GM23248 (cell line): ENCODE measurements around the gene CDK15. TPM values are rescaled to one million over a fixed set of nuclear protein-coding genes. Genes with fewer than 3 reads are reported as not detected.
A peak's percentile ranks its signal among the peaks of the same experiment; 100 is the strongest.

Experiments
- DNase-seq: peaks from one replicate; pipeline ENCODE4 v3.0.0-alpha.2; 2015
- H2AFZ ChIP-seq: fragments of 200-600 bp; sonication (generic); 2 replicates; pipeline ENCODE4 v1.6.1; 2016; ENCODE audit warnings: antibody characterized with exemption
- H3F3A ChIP-seq: fragments of 200-600 bp; sonication (generic); 2 replicates; pipeline ENCODE4 v1.6.1; 2016; ENCODE audit warnings: mild to moderate bottlenecking, antibody characterized with exemption, mixed run types; ENCODE audit not compliant: insufficient read depth
- H3K27ac ChIP-seq: fragments of 200-600 bp; sonication (generic); 2 replicates; pipeline ENCODE4 v1.5.1; 2016; ENCODE audit warnings: mild to moderate bottlenecking
- H3K27me3 ChIP-seq: fragments of 200-600 bp; sonication (generic); replicated peaks from 2 replicates; pipeline ENCODE4 v1.6.1; 2016; ENCODE audit warnings: mild to moderate bottlenecking; ENCODE audit not compliant: insufficient read depth
- H3K36me3 ChIP-seq: fragments of 200-600 bp; sonication (generic); 2 replicates; pipeline ENCODE4 v1.6.1; 2016; ENCODE audit warnings: low read depth, mild to moderate bottlenecking
- H3K4me1 ChIP-seq: fragments of 200-600 bp; sonication (generic); 2 replicates; pipeline ENCODE4 v1.6.1; 2016; ENCODE audit warnings: mild to moderate bottlenecking; ENCODE audit not compliant: insufficient read depth
- H3K4me2 ChIP-seq: fragments of 200-600 bp; sonication (generic); one replicate; pipeline ENCODE4 v1.6.1; 2016; ENCODE audit warnings: mild to moderate bottlenecking; ENCODE audit not compliant: unreplicated experiment
- H3K4me3 ChIP-seq: fragments of 200-600 bp; sonication (generic); 2 replicates; pipeline ENCODE4 v1.5.1; 2016; ENCODE audit warnings: mild to moderate bottlenecking
- H3K79me2 ChIP-seq: fragments of 200-600 bp; sonication (generic); 2 replicates; pipeline ENCODE4 v1.6.1; 2016; ENCODE audit warnings: mild to moderate bottlenecking; ENCODE audit not compliant: insufficient read depth
- H3K9ac ChIP-seq: fragments of 200-600 bp; sonication (generic); 2 replicates; pipeline ENCODE4 v1.6.1; 2016; ENCODE audit warnings: mild to moderate bottlenecking
- H3K9me2 ChIP-seq: fragments of 200-600 bp; sonication (generic); 2 replicates; pipeline ENCODE4 v1.6.1; 2016; ENCODE audit warnings: mixed run types, mild to moderate bottlenecking, moderate library complexity; ENCODE audit not compliant: insufficient read depth
- H3K9me3 ChIP-seq: fragments of 200-600 bp; sonication (generic); one replicate; pipeline ENCODE4 v1.6.1; 2017; ENCODE audit warnings: low read depth
- H4K20me1 ChIP-seq: fragments of 200-600 bp; sonication (generic); 2 replicates; pipeline ENCODE4 v1.6.0; 2016; ENCODE audit not compliant: insufficient read depth
- EZH2 ChIP-seq: fragments of 200-600 bp; sonication (generic); IDR thresholded peaks from 2 replicates; pipeline ENCODE4 v1.6.1; 2018; ENCODE audit warnings: antibody characterized with exemption, mild to moderate bottlenecking; ENCODE audit not compliant: insufficient read depth, poor library complexity, severe bottlenecking
- EZH2phosphoT487 ChIP-seq: fragments of 200-600 bp; sonication (generic); IDR thresholded peaks from 2 replicates; pipeline ENCODE4 v1.6.1; 2018; ENCODE audit warnings: antibody characterized with exemption, moderate library complexity, mild to moderate bottlenecking, low read depth; ENCODE audit not compliant: insufficient read depth
- WGBS, 2 experiments: methylation state at CpG; one replicate each; pipeline ENCODE4 v1.1.6; 2015 to 2017; ENCODE audit warnings: low lambda C conversion rate in 2 of 2, low coverage in 1 of 2; ENCODE audit errors: missing lambda C conversion rate in 2 of 2; 5-methylcytosine and 5-hydroxymethylcytosine counted together
- in situ Hi-C: fragments of 300-500 bp; cut with MboI; formaldehyde crosslinking; loops from 2 replicates; pipeline ENCODE4 v1.15.0; 2020
- polyA plus RNA-seq: library from polyadenylated mRNA; unstranded; fragments of >200 nt; fragmentation: Nextera tagmentation; extraction: Ambion mirVana; gene quantifications from 2 replicates; pipeline ENCODE4 v1.2.1, GENCODE V29; 2016
- small RNA-seq: library from RNA; depleted of rRNA; stranded (forward); fragments of <200 nt; gene quantifications from one replicate; pipeline ENCODE3, GENCODE V24; 2014; ENCODE audit warnings: low read depth, low replicate concordance
- total RNA-seq: library from RNA; depleted of rRNA; stranded (reverse); fragments of >200 nt; shearing (Covaris generic); gene quantifications from 2 replicates; pipeline ENCODE4 v1.2.3, GENCODE V29; 2014; rRNA removed

CDK15 gene
- total and polyA plus RNA-seq, 2 experiments from 2014 or later = 0.88 to 1.3 TPM

DNA sequence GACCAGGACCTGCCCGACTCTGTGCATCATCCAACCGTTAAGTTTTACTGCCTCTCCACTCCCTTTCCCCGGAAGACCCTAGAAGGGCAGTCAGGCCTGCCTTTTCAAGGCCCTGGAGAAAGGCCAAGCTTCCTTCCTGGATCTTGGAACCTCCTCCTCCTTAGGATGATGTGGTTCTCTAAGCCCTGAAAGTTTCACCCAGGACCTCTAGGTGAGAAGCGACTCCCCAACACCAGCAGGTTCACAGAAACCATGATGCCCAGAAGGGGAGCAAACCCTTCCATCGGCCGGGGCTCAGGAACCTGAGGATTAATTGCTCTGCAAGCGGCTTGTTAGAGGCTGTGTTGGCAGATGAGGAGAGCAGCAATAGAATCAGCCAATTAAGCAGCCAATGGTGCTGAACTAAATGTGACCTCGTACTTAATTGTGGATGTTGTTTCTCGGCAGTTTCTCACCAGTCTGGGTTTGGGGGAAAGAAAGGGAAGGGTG is 133.2 kb downstream of the CDK15 start:
- no peak for DNase-seq
- in situ Hi-C loops = no loop called here
- Histone ChIP-seq H3K9me2 (no peaks in the 10 kb centered on the region), H3K4me2 (no peak overlapping the region), H3K4me1 (peaks cover 20% of the 10 kb centered on the region), H3F3A (peaks cover 12% of the 10 kb centered on the region; the same call in 1 of the 2 replicates), H3K9me3 (no peaks in the 10 kb centered on the region), H3K79me2 (no peaks in the 10 kb centered on the region), H3K36me3 (no peaks in the 10 kb centered on the region), H3K9ac (no peak overlapping the region), H3K27ac (no peak overlapping the region), H3K4me3 (no peak overlapping the region), H3K27me3 (no peaks in the 10 kb centered on the region), H4K20me1 (no peaks in the 10 kb centered on the region), H2AFZ (no peak overlapping the region)
- no peak for TF ChIP-seq EZH2phosphoT487
- no peak for TF ChIP-seq EZH2
- WGBS, 2 experiments = 70 to 73% methylated on average over 9 of the region's 9 CpGs

- 58 to 61% methylated on average over 5 of the region's 5 CpGs for WGBS, 2 experiments
These were observed 136.2 kb downstream of the CDK15 start for GRCh38 chr2:201942531-201942930.

More at GRCh38 chr2:201942531-201942930, 136.2 kb downstream of the CDK15 start:
- H3K9ac ChIP-seq = no peak overlapping the region
- H3K27ac ChIP-seq = no peak overlapping the region
- H3K4me2 ChIP-seq = no peak overlapping the region
- no peaks in the 10 kb centered on the region; the same call in 1 of the 2 replicates for H3K27me3 ChIP-seq
- no peaks in the 10 kb centered on the region for H3K9me3 ChIP-seq
- peak; percentile 49 for DNase-seq
- no peaks in the 10 kb centered on the region for H3K36me3 ChIP-seq
- H3K4me1 ChIP-seq = peaks cover 20% of the 10 kb centered on the region
- H3K4me3 ChIP-seq = no peak overlapping the region
- no peaks in the 10 kb centered on the region for H3K9me2 ChIP-seq
- H3K79me2 ChIP-seq = no peaks in the 10 kb centered on the region
- H3F3A ChIP-seq = peaks cover 10% of the 10 kb centered on the region; the same call in 1 of the 2 replicates
- in situ Hi-C loops = no loop called here
- no peak overlapping the region for H2AFZ ChIP-seq
- TF ChIP-seq EZH2 = no peak
- no peak for TF ChIP-seq EZH2phosphoT487
- H4K20me1 ChIP-seq = no peaks in the 10 kb centered on the region

Small RNA genes within 50 kb of the gene (small RNA-seq; reads per million reads assigned to genes)
- gene RF00019 = not detected
- not detected for gene RNU6-440P
- gene UBE2V1P11 = not detected

Other genes starting within 250 kb of the CDK15 start
- gene TMEM237, start 163.0 kb upstream of the CDK15 start, total RNA-seq = 57.5 and 77.5 TPM in 2 replicates
- 92.7 and 95.5 TPM in 2 replicates for gene TMEM237, start 163.0 kb upstream of the CDK15 start, polyA plus RNA-seq
- 3.8 and 5.3 TPM in 2 replicates for gene MPP4, start 107.9 kb upstream of the CDK15 start, total RNA-seq
- 3.5 and 3.6 TPM in 2 replicates for gene MPP4, start 107.9 kb upstream of the CDK15 start, polyA plus RNA-seq
- 17.3 and 24.8 TPM in 2 replicates for gene ALS2, start 25.6 kb upstream of the CDK15 start, total RNA-seq
- 9.0 and 9.5 TPM in 2 replicates for gene ALS2, start 25.6 kb upstream of the CDK15 start, polyA plus RNA-seq
- gene FZD7, start 227.3 kb downstream of the CDK15 start, total RNA-seq = 53.7 and 56.4 TPM in 2 replicates
- gene FZD7, start 227.3 kb downstream of the CDK15 start, polyA plus RNA-seq = 19.3 and 19.4 TPM in 2 replicates